DOHH2 (cell line): ENCODE results near the gene MPRIP.

ENCODE experiments used
- H3F3A ChIP-seq: fragments of 200-600 bp; sonication (generic), shearing (Covaris generic); 2 replicates; pipeline ENCODE4 v1.6.0; 2016; ENCODE audit warnings: antibody characterized with exemption, mild to moderate bottlenecking; ENCODE audit not compliant: control insufficient read depth, insufficient read depth
- H3K27ac ChIP-seq: fragments of 200-600 bp; sonication (generic); 2 replicates; pipeline ENCODE4 v1.5.1; 2014; ENCODE audit warnings: low read depth, mild to moderate bottlenecking, low read length, moderate library complexity
- H3K27me3 ChIP-seq: fragments of 200-600 bp; sonication (generic); 2 replicates; pipeline ENCODE4 v1.6.1; 2014; ENCODE audit warnings: mild to moderate bottlenecking, low read length, mixed read lengths; ENCODE audit not compliant: control insufficient read depth
- H3K36me3 ChIP-seq: fragments of 200-600 bp; sonication (generic); 2 replicates; pipeline ENCODE4 v1.6.1; 2014; ENCODE audit warnings: mild to moderate bottlenecking, low read length, moderate library complexity, mixed read lengths; ENCODE audit not compliant: control insufficient read depth
- H3K4me1 ChIP-seq: fragments of 200-600 bp; sonication (generic); 2 replicates; pipeline ENCODE4 v1.6.1; 2014; ENCODE audit warnings: mild to moderate bottlenecking, low read length, mixed read lengths; ENCODE audit not compliant: control insufficient read depth
- H3K4me2 ChIP-seq: fragments of 200-600 bp; sonication (generic); 2 replicates; pipeline ENCODE4 v1.6.0; 2014; ENCODE audit warnings: mild to moderate bottlenecking, low read length, moderate library complexity
- H3K4me3 ChIP-seq: fragments of 200-600 bp; sonication (generic); 2 replicates; pipeline ENCODE4 v1.5.1; 2014; ENCODE audit warnings: mild to moderate bottlenecking, low read length, mixed read lengths
- H3K79me2 ChIP-seq: fragments of 200-600 bp; sonication (generic); 2 replicates; pipeline ENCODE4 v1.6.1; 2014; ENCODE audit warnings: mild to moderate bottlenecking, low read length, mixed read lengths; ENCODE audit not compliant: control insufficient read depth
- H3K9me2 ChIP-seq: fragments of 200-600 bp; sonication (generic); replicated peaks from 2 replicates; pipeline ENCODE4 v1.6.1; 2014; ENCODE audit warnings: mild to moderate bottlenecking, low read length, mixed read lengths; ENCODE audit not compliant: control insufficient read depth
- H3K9me3 ChIP-seq: fragments of 200-600 bp; sonication (generic); 2 replicates; pipeline ENCODE4 v1.6.1; 2014; ENCODE audit warnings: antibody characterized with exemption, low read length, mixed read lengths; ENCODE audit not compliant: control insufficient read depth, insufficient read depth
- H4K20me1 ChIP-seq: fragments of 200-600 bp; sonication (generic); 2 replicates; pipeline ENCODE4 v1.6.0; 2014; ENCODE audit warnings: low read depth, mild to moderate bottlenecking, antibody characterized with exemption, low read length, moderate library complexity; ENCODE audit not compliant: control insufficient read depth, insufficient read depth
- CTCF ChIP-seq: fragments of 200-600 bp; sonication (generic); IDR thresholded peaks from one replicate; pipeline ENCODE4 v1.5.1; 2014; ENCODE audit warnings: antibody characterized with exemption, mild to moderate bottlenecking, low read depth, low read length; ENCODE audit not compliant: poor library complexity, severe bottlenecking
- EZH2phosphoT487 ChIP-seq: fragments of 200-600 bp; sonication (generic); IDR thresholded peaks from 2 replicates; pipeline ENCODE4 v1.6.1; 2017; ENCODE audit warnings: borderline replicate concordance, mild to moderate bottlenecking, antibody characterized with exemption, low read length, moderate library complexity, mixed read lengths

MPRIP gene

GRCh38 chr17:17146786-17147406 lies 104.6 kb downstream of the MPRIP start:
- Histone ChIP-seq H3F3A (no peaks in the 10 kb centered on the region), H3K4me3 (no peak overlapping the region), H4K20me1 (no peaks in the 10 kb centered on the region), H3K27ac (no peak overlapping the region), H3K4me1 (no peaks in the 10 kb centered on the region), H3K9me2 (no peaks in the 10 kb centered on the region), H3K79me2 (no peaks in the 10 kb centered on the region), H3K27me3 (no peaks in the 10 kb centered on the region), H3K4me2 (no peak overlapping the region), H3K9me3 (no peaks in the 10 kb centered on the region), H3K36me3 (peaks cover 45% of the 10 kb centered on the region)
- TF ChIP-seq CTCF (peak; percentile 47), EZH2phosphoT487 (no peak)

GRCh38 chr17:17147821-17148220 lies 105.6 kb downstream of the MPRIP start:
- no peak for TF ChIP-seq EZH2phosphoT487
- TF ChIP-seq CTCF = no peak
- no peaks in the 10 kb centered on the region for H3K27me3 ChIP-seq
- H3K79me2 ChIP-seq = no peaks in the 10 kb centered on the region
- H3K36me3 ChIP-seq = peaks cover 48% of the 10 kb centered on the region
- H3K27ac ChIP-seq = no peak overlapping the region
- H4K20me1 ChIP-seq = no peaks in the 10 kb centered on the region
- no peaks in the 10 kb centered on the region for H3F3A ChIP-seq
- H3K9me3 ChIP-seq = no peaks in the 10 kb centered on the region
- H3K4me3 ChIP-seq = no peak overlapping the region
- H3K9me2 ChIP-seq = no peaks in the 10 kb centered on the region
- no peaks in the 10 kb centered on the region for H3K4me1 ChIP-seq
- no peak overlapping the region for H3K4me2 ChIP-seq

- no peaks in the 10 kb centered on the region for H3K27me3 ChIP-seq
- no peaks in the 10 kb centered on the region for H4K20me1 ChIP-seq
- no peak overlapping the region for H3K4me2 ChIP-seq
- no peaks in the 10 kb centered on the region for H3K79me2 ChIP-seq
- TF ChIP-seq EZH2phosphoT487 (no peak), CTCF (no peak)
- H3K36me3 ChIP-seq = peaks cover 56% of the 10 kb centered on the region
- no peaks in the 10 kb centered on the region for H3K4me1 ChIP-seq
- H3K9me2 ChIP-seq = no peaks in the 10 kb centered on the region
- H3K27ac ChIP-seq = no peak overlapping the region
- H3K9me3 ChIP-seq = no peaks in the 10 kb centered on the region
- no peaks in the 10 kb centered on the region for H3F3A ChIP-seq
- H3K4me3 ChIP-seq = no peak overlapping the region
These were observed 107.5 kb downstream of the MPRIP start for GRCh38 chr17:17149520-17150447.
